GM19023 (cell line): ENCODE results near the gene ATP6AP1.

Source experiments
- ATAC-seq: cut with Tn5 transposase; IDR thresholded peaks from one replicate; pipeline ENCODE4 v1.9.1; 2021; ENCODE audit warnings: mild to moderate bottlenecking, moderate library complexity; ENCODE audit not compliant: unreplicated experiment

Gene ATP6AP1

DNA sequence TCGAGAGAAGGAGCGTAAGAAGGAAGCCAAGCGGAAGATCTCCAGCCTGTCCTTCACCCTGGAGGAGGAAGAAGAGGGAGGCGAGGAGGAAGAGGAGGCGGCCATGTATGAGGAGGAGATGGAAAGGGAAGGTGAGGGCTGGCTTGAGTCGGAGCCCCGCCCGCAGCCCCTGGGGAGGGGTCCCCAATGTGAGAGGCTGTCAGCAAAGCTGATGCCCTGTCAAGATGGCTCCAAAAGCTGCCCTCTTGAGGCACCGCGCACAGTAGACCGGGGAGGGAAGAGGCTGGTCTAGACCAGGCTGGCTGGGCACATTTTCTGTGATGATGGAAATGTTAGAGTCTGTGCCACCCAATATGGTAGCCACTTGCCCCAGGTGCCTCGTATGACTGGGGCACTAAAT is 18.0 kb downstream of the ATP6AP1 start:
- no peak for ATAC-seq

DNA sequence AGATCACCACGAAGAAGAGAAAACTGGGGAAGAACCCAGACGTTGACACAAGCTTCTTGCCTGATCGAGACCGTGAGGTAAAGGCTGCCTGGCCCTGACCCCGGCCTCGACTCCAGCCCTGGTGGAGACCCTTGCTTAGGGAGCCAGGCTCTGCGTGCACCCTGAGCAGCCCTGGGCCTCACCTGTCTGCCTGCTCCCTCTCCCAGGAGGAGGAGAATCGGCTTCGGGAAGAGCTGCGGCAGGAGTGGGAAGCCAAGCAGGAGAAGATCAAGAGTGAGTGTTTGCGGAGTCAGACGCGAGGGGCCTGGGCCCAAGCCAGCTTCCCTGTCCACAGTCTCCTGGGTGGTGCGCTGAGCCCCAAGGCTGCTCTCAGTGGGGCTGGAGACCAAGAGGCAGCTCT is 20.0 kb downstream of the ATP6AP1 start:
- no peak for ATAC-seq

DNA sequence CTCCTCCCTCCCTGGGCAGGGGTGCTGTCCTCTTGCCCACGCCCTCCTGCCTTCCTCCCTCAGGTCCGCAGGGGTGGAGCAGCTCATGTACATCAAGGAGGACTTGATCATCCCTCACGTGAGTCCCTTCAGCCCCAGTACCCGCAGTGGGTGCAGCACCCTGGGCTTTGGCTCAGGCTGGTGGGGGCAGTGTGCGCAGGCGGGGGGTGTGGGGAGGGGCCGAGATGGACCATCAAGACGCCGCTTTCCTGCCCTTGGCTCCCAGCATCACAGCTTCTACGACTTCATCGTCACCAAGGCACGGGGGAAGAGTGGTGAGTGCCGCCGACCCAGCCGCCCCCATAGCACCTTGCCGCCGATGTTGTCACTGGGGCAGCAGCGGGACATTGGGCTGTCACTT is 21.1 kb downstream of the ATP6AP1 start:
- ATAC-seq = no peak

DNA sequence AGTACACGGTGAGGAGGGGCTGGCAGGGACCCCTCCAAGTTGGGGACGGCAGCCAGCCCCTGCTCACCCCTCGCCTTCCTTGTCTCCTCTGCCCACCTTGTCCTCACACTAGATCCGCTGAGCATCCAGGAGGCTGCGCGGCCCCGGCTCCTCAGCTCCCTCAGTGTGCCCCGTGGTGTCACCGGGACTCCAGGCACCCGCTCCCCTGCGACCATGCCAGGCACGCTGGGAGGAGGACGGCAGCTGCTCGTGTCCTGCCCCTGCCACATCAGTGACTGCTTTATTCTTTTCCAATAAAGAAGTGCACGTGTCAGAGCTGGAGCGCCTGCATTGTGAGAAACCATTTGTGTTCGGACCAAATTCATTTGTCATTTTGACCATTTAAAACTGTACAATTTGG is 21.8 kb downstream of the ATP6AP1 start:
- no peak for ATAC-seq

DNA sequence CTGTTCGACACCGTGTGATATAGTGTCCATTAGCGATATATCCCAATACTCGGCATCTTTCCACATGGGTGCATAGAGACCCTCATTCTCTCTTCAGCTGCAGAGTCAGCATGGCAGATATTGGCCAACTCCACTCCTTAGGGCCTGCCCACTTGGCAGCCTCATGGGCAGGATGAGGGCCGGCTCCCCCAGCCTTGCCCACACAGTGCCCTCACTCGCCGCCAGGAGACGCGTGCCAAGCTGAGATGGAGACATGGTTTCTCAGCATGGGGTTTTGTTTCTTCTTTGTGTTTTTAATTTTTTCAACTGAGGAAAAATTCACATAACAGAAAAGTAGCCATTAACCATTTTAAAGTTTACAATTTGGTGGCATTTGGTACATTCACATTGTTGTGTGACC is 24.3 kb downstream of the ATP6AP1 start:
- ATAC-seq = no peak

DNA sequence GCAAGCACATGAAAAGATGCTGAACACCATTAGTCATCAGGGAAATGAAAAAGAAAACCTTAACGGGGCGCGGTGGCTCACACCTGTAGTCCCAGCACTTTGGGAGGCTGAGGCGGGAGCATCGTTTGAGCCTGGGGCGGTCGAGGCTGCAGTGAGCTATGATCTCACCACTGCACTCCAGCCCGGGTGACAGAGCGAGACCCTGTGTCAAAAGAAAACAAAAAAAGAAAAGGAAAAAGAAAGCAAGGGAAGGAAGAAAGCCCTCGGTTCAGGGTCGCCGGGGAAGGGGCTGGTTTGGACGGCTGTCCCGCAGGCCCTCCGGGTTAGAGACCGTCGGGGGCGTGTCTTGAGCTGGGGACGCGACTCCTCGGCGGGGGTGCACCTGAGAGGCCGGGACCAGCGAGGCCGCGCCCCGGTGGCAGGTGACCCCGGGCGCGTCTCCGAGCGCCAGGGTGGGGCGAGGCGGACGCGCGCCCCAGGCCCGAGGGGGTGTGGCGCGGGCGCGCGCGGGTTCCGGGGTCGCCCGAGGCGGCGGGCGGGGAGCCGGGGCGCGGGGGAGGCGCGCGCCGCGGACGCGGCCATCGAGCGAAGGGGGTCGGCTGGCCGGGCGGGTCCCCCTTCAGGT is 29.1 kb downstream of the ATP6AP1 start:
- ATAC-seq = peak; percentile 56

DNA sequence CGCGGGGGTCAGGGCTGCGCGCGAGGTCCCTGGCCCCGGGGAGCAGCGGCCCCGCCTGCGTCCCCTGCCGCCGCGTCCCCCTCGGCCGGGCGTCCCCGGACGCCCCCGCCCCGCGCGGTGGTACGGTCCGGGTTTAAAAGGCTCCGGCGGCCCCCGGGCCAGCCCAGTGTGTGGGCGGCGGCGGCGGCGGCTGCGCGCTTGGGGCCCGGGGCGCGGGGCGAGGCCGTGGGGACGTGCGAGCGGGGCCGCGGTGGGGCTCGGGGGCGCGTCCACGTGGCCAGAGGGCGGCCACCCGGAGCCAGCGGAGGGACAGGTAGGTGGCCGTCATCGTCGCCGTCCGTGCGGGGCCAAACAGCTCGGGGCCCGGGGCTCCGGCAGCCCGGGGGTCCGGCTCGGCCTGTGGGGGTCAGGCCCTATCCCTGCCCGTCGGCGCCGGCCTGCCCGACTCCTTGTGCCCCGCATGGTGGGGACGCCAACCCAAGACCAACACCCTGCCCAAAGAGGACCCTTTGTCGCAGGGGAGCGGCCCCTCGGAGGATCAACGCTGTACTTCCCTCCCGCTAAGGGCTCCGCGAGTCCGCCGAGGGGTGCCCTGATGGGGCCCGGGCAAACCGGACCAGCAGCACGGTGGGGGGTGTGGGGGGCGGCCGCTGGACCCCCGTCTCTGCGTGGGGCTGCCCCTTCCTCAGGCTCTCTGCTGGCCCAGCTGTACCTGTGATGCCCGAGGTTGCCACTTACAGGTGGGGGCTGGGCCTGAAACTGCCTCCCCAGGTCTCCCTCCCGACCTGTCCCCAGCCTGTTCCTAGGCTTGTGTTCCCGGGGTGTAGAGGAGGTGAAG is 29.9 kb downstream of the ATP6AP1 start, which contains the start of gene PLXNA3:
PLXNA3 (plus strand) TSS at position 166 of the 838 bp plus-strand sequence. CDS start 1,903 bp downstream, outside the sequence.
- ATAC-seq = peak; percentile 68

DNA sequence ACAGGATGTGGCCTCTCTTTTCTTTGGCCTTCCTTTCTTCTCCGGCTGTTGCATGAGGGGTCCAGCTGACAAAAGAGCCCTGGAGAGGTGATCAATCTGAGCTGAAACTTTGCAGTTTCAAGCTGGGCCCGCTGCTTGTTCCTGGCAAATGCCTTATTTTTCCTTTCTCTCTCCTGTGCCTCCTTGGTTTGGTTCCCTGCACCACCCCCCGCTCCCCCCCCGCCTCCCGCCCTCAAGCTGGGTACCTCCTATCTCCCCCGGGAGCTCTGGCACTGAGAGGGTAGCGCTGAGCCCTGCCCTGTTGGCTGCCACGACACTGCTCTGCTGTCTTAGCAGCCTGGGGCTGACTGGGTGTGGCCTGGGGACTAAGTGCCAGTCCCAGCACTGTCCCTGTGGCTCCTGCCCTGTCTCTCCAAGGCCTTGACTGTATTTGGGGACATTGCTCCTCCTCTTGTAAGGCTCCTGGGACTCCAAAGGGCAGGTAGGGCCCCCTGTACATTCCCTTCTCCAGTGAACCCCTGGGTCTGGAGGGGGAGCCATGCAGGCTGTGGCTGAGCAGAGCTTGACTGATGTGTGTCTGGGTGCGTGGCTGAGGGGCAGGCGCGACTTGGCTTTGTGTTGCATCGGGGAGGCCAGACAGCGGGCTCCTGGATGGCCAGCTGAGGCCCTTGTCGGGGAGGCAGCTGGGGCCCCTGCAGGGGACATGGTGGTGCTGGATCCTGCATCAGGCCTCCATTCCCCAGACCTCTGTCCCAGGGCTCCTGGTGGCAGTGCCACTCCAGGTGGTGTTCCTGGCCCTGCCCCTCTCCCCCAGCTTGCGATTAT is 30.7 kb downstream of the ATP6AP1 start:
- ATAC-seq = no peak

DNA sequence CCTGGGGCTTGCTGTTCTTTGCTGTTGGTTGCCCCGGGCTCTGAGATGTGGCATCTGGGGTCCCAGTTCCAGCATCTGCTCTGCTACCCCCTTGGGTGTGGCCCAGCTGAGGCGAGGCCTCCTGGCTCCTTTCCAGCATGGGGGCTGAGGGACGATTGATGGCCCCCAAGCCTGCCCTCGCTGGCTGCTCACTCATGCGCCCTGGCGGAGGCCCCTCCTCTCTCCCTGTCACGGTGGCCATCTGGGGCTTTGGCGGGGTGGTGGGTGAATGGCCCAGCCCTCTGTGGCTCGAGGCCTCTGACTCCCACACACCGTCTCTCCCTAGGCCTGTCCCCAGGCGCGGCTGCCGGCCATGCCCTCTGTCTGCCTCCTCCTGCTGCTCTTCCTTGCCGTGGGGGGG is 31.4 kb downstream of the ATP6AP1 start:
- no peak for ATAC-seq

DNA sequence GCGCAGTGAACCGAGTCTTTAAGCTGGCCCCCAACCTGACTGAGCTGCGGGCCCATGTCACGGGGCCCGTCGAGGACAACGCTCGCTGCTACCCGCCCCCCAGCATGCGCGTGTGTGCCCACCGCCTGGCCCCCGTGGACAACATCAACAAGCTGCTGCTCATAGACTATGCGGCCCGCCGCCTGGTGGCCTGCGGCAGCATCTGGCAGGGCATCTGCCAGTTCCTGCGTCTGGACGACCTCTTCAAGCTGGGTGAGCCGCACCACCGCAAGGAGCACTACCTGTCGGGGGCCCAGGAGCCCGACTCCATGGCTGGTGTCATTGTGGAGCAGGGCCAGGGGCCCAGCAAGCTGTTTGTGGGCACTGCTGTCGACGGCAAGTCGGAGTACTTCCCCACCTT is 31.8 kb downstream of the ATP6AP1 start:
- ATAC-seq = no peak

DNA sequence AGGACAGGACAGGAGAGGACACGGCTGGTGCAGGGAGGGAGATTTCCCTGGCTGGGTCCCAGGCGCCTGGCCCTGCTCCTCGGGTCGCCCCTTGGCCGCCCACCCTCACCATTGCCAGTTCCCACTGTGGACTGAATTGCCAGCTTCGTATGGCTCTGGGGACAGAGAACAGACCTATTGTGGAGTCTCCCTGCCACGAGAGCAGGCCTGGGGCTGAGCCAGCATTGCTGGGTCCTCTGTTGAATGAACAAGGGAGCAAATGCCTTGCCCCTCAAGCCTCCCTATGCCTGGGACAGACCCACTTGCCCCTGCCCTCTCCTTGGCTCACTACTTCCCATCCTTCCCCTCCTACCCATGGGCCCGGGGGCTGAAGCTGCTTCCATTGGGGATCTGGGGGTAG is 33.9 kb downstream of the ATP6AP1 start:
- ATAC-seq = no peak

DNA sequence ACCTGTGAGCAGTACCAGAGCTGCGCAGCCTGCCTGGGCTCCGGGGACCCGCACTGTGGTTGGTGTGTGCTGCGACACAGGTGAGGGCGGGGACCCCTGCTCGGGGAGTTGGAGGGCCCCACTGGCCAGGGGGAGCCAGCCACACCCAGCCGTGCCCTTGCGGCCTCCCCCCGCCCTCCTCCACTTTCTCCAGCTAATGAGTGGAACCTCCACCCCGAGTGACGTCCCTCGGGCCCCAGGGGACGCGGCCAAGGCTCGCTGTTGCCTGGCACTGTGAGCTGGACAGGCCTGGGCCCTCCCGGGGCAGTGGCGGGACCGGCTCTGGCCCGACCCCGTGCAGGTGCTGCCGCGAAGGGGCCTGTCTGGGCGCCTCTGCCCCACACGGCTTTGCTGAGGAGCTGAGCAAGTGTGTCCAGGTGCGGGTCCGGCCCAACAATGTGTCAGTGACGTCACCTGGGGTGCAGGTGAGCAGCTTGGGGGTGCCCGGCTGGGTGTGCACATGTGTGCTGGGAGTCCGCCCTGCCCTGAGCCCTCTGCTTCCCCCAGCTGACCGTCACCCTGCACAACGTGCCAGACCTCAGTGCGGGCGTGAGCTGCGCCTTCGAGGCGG is 35.2 kb downstream of the ATP6AP1 start:
- ATAC-seq = no peak

DNA sequence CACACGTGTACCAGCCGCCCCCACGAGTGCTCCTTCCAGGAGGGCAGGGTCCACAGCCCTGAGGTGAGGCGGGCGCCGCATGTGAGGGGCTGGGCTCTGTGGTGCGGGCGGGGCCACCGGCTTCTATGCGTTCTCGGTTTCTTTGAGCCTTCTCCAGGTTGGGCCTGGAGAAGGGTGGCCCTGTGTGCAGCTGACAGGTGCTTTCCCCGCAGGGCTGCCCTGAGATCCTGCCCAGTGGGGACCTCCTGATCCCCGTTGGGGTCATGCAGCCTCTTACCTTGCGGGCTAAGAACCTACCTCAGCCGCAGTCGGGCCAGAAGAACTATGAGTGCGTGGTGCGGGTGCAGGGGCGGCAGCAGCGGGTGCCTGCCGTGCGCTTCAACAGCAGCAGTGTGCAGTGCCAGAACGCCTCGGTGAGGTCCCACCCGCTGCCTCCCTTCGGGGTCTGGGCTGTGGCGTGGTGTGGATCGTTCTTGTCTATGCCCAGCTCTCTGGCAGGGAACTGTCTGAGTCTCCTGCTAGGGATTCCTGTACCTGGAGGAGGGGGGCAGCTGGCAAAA is 36.4 kb downstream of the ATP6AP1 start:
- no peak for ATAC-seq

DNA sequence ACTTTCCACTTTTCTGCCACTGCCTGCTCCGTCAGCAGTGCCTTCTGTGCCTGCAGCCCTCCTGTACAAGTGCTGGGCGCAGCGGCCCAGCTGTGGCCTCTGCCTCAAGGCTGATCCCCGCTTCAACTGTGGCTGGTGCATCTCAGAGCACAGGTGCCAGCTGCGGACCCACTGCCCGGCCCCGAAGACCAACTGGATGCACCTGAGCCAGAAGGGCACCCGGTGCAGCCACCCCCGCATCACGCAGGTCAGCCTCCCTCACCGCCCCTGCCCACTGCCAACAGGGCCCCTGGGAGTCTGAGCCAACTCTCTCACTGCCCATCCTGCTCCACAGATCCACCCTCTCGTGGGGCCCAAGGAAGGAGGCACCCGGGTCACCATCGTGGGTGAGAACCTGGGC is 37.1 kb downstream of the ATP6AP1 start:
- no peak for ATAC-seq

DNA sequence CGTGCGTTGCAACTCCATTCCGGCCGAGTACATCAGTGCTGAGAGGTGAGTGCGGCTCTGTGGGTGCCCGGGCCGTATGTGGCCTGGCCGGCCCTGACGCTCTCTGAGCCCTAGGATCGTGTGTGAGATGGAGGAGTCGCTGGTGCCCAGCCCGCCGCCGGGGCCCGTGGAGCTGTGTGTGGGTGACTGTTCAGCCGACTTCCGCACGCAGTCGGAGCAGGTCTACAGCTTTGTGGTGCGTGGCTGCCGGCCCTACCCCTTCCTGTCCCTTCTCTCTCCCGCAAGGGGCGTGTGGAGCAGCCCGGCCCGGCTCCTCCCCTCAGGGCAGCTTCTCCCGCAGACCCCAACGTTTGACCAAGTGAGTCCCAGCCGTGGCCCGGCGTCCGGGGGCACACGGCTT is 37.6 kb downstream of the ATP6AP1 start:
- ATAC-seq = no peak

DNA sequence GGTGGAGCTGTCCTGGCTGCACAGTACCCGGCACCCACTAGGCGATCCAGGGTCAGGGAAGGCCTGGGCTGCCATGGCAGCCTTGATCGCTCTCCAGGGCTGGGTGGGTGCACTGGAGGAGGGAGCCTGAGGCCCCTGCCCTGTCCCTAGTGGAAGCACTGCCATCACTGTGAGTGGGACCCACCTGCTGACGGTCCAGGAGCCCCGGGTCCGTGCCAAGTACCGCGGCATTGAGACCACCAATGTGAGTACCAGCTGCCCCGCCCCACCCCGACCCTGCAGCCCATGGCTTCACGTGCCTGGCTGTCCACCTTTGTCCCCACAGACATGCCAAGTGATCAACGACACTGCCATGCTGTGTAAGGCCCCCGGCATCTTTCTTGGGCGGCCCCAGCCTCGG is 38.4 kb downstream of the ATP6AP1 start:
- no peak for ATAC-seq

DNA sequence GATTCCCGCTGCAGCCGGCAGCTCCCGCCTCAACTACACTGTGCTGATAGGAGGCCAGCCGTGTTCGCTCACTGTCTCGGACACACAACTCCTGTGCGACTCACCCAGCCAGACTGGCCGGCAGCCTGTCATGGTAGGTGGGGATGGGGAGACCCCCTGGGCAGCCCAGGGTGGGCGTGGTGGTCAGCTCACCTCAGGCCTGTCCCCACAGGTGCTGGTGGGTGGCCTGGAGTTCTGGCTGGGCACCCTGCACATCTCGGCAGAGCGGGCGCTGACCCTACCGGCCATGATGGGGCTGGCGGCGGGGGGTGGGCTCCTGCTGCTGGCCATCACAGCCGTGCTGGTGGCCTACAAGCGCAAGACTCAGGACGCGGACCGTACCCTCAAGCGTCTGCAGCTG is 39.1 kb downstream of the ATP6AP1 start:
- no peak for ATAC-seq

DNA sequence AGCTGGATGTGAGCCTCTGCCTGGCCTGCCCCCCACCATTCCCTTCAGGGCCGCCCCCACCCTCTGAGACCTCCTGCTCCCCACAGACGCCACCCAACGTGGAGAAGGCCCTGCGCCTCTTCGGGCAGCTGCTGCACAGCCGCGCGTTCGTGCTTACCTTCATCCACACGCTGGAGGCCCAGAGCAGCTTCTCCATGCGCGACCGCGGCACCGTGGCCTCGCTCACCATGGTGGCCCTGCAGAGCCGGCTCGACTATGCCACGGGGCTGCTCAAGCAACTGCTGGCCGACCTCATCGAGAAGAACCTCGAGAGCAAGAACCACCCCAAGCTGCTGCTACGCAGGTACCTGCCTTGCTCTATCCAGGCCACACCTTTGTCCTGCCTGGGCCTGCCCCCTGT is 39.7 kb downstream of the ATP6AP1 start:
- ATAC-seq = no peak

DNA sequence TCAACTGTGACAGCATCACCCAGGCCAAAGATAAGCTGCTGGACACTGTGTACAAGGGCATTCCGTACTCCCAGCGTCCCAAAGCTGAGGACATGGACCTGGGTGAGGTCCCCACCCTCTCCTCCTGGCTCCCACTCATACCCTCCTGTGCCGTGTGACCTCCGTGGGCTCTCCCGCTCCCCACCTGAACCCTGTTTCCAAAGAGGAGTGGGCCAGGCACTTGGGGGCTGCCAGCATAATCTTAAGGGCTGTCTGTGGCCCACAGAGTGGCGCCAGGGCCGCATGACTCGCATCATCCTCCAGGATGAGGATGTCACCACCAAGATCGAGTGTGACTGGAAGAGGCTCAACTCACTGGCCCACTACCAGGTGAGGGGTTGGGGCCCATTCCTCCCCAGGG is 40.6 kb downstream of the ATP6AP1 start:
- ATAC-seq = no peak

DNA sequence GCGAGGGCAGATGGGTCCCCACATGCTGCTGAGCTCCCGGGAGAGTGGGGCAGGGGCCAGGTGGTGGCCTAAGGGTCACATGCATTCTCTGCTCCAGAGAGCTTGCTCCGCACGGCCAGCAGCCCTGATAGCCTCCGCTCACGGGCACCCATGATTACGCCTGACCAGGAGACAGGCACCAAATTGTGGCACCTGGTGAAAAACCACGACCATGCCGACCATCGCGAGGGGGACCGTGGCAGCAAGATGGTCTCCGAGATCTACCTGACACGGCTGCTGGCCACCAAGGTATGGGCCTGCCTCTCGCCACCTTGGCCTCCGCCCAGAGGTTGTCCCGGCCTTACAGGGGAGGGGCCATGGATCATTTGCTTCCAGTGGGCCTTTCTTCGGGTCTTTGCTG is 41.4 kb downstream of the ATP6AP1 start:
- no peak for ATAC-seq

DNA sequence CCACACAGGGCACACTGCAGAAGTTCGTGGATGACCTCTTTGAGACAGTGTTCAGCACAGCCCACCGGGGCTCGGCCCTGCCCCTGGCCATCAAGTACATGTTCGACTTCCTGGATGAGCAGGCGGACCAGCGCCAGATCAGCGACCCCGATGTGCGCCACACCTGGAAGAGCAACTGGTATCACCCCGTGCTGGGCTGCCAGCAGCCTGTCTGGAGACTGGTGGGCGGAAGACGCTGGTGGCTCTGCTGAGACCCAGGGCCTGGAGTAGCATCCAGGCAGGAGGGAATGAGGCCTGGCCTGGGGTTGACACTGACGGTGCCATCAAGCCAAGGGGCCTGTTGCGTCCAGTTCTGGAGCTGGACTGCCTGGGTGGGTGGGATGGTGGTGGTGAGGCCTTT is 42.0 kb downstream of the ATP6AP1 start:
- ATAC-seq = no peak
